CD4-positive, alpha-beta T cell treated with Interleukin-17A for 4 hours (primary cell): ENCODE data around the gene ADRA1B.

Experiments used
- DNase-seq: peaks from one replicate; pipeline ENCODE4 v3.0.0-alpha.2; 2020; ENCODE audit warnings: mixed read lengths

ADRA1B gene

DNA sequence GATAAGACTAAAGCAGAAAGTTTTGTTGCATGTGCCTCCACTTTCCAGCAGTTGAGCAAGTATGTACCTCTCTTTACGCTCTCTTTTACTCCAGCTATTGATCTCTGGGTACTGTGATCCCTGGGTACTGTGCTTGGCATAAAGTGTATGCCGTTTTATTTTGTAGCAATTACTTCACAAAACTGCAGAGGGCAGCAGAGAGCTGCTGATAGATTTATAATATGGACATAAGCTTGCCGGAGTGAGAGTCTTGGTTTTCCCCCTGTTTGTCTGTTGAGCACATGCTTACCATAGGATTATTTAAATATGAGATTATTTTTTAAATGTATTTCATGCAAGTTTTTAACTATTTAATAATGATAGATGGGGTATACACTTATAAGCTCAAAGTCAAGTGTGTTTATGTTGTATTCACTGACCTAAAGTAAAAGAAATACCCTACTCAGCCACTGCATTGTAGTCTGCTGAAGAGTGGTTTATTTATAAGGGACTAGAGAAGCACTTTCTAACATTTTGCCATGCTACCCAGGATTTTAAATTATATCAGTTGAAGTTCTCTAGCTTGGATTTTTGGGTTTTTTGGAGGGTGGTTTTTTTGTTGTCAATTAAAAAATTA, 105.7 kb downstream of the ADRA1B start:
- peak; percentile 68 for DNase-seq
